Lower leg skin (tissue), 3 donors: ENCODE results near the gene AMZ2.

Source experiments
- CTCF ChIP-seq, 3 donors: fragments of 450-650 bp; IDR thresholded peaks; one replicate each; pipeline ENCODE4 v1.5.1; 2016; ENCODE audit warnings: antibody characterized with exemption in 3 of 3, mild to moderate bottlenecking in 3 of 3, moderate library complexity in 2 of 3
- POLR2A ChIP-seq, 2 donors: fragments of 450-650 bp; IDR thresholded peaks; one replicate each; pipeline ENCODE4 v1.6.1; 2016 to 2017; ENCODE audit warnings: antibody characterized with exemption in 2 of 2, mild to moderate bottlenecking in 1 of 2, moderate library complexity in 1 of 2

- no peak for TF ChIP-seq CTCF (IDR thresholded peaks at IDR 0.05)
- TF ChIP-seq POLR2A (IDR thresholded peaks at IDR 0.05) = no peak
Measured at GRCh38 chr17:68255731-68256538, 8.1 kb downstream of the AMZ2 start.
